HEK293 (cell line): ENCODE data around the gene SELENOW.

Source experiments
- HOXC10 ChIP-seq: sonication (generic); formaldehyde crosslinking; IDR thresholded peaks from 2 replicates; pipeline ENCODE4 v1.8.1; 2023; ENCODE audit warnings: mild to moderate bottlenecking, missing genetic modification reagents
- KLF1 ChIP-seq: fragments of 450-650 bp; formaldehyde crosslinking; IDR thresholded peaks from 2 replicates; pipeline ENCODE4 v1.5.1; 2016; ENCODE audit warnings: missing biosample characterization, missing genetic modification characterization
- PRDM1 ChIP-seq: fragments of 450-650 bp; formaldehyde crosslinking; IDR thresholded peaks from 2 replicates; pipeline ENCODE4; 2016; ENCODE audit warnings: missing biosample characterization, missing genetic modification characterization
- TCF7L2 ChIP-seq: IDR thresholded peaks from 2 replicates; pipeline ENCODE4 v1.6.1; 2011; ENCODE audit warnings: low read depth, mild to moderate bottlenecking, inconsistent platforms, low read length, moderate library complexity, borderline replicate concordance
- ZNF114 ChIP-seq: fragments of 450-650 bp; formaldehyde crosslinking; IDR thresholded peaks from 2 replicates; pipeline ENCODE4 v1.5.0; 2017; ENCODE audit warnings: missing biosample characterization, missing genetic modification characterization
- ZNF138 ChIP-seq: fragments of 450-650 bp; formaldehyde crosslinking; IDR thresholded peaks from 2 replicates; pipeline ENCODE4 v1.5.1; 2016; ENCODE audit warnings: missing biosample characterization, missing genetic modification characterization, borderline replicate concordance
- ZNF146 ChIP-seq: fragments of 450-650 bp; formaldehyde crosslinking; IDR thresholded peaks from 2 replicates; pipeline ENCODE4 v1.5.1; 2016; ENCODE audit warnings: missing biosample characterization, missing genetic modification characterization
- ZNF169 ChIP-seq: fragments of 450-650 bp; formaldehyde crosslinking; IDR thresholded peaks from 2 replicates; pipeline ENCODE4 v1.5.1; 2016; ENCODE audit warnings: missing biosample characterization, missing genetic modification characterization
- ZNF23 ChIP-seq: fragments of 450-650 bp; formaldehyde crosslinking; IDR thresholded peaks from 2 replicates; pipeline ENCODE4 v1.5.1; 2016; ENCODE audit warnings: missing biosample characterization, missing genetic modification characterization, borderline replicate concordance
- ZNF350 ChIP-seq: fragments of 450-650 bp; formaldehyde crosslinking; IDR thresholded peaks from 2 replicates; pipeline ENCODE4 v1.5.0; 2017; ENCODE audit warnings: missing biosample characterization, mild to moderate bottlenecking, missing genetic modification characterization
- ZNF354C ChIP-seq: fragments of 450-650 bp; formaldehyde crosslinking; IDR thresholded peaks from 2 replicates; pipeline ENCODE4 v1.5.1; 2016; ENCODE audit warnings: missing biosample characterization, missing genetic modification characterization, low read depth, borderline replicate concordance
- ZNF600 ChIP-seq: fragments of 450-650 bp; formaldehyde crosslinking; IDR thresholded peaks from 2 replicates; pipeline ENCODE4 v1.5.1; 2016; ENCODE audit warnings: missing biosample characterization, missing genetic modification characterization
- ZNF621 ChIP-seq: fragments of 450-650 bp; formaldehyde crosslinking; IDR thresholded peaks from 2 replicates; pipeline ENCODE4 v1.5.1; 2017; ENCODE audit warnings: missing biosample characterization, missing genetic modification characterization
- ZNF658 ChIP-seq: fragments of 450-650 bp; formaldehyde crosslinking; IDR thresholded peaks from 2 replicates; pipeline ENCODE4; 2016; ENCODE audit warnings: missing biosample characterization, missing genetic modification characterization
- ZNF660 ChIP-seq: fragments of 450-650 bp; IDR thresholded peaks from 2 replicates; pipeline ENCODE4 v1.5.1; 2018; ENCODE audit warnings: missing biosample characterization, mild to moderate bottlenecking, missing genetic modification characterization
- ZNF768 ChIP-seq: fragments of 450-650 bp; formaldehyde crosslinking; IDR thresholded peaks from 2 replicates; pipeline ENCODE4 v1.5.1; 2018; ENCODE audit warnings: missing biosample characterization, mild to moderate bottlenecking, missing genetic modification characterization
- ZNF791 ChIP-seq: fragments of 450-650 bp; formaldehyde crosslinking; IDR thresholded peaks from 2 replicates; pipeline ENCODE4 v1.5.1; 2016; ENCODE audit warnings: missing biosample characterization, missing genetic modification characterization
- TF ChIP-seq, protein P1 (sequence below): fragments of 450-650 bp; formaldehyde crosslinking; IDR thresholded peaks from 2 replicates; pipeline ENCODE4 v1.5.1; 2017; ENCODE audit warnings: missing biosample characterization, missing genetic modification characterization
- TF ChIP-seq, protein P2 (sequence below): fragments of 450-650 bp; formaldehyde crosslinking; IDR thresholded peaks from 2 replicates; pipeline ENCODE4 v1.5.1; 2017; ENCODE audit warnings: missing biosample characterization, missing genetic modification characterization
- TF ChIP-seq, protein P3 (sequence below): fragments of 450-650 bp; IDR thresholded peaks from 2 replicates; pipeline ENCODE4 v1.5.1; 2018; ENCODE audit warnings: missing biosample characterization, missing genetic modification characterization
- TF ChIP-seq, protein P4 (sequence below): fragments of 450-650 bp; formaldehyde crosslinking; IDR thresholded peaks from 2 replicates; pipeline ENCODE4 v1.5.1; 2017; ENCODE audit warnings: missing biosample characterization, mild to moderate bottlenecking, missing genetic modification characterization, moderate library complexity
- TF ChIP-seq, protein P5 (sequence below): fragments of 450-650 bp; formaldehyde crosslinking; IDR thresholded peaks from 2 replicates; pipeline ENCODE4 v1.5.1; 2016; ENCODE audit warnings: missing biosample characterization, missing genetic modification characterization
- TF ChIP-seq, protein P6 (sequence below): fragments of 450-650 bp; formaldehyde crosslinking; IDR thresholded peaks from 2 replicates; pipeline ENCODE4 v1.5.1; 2016; ENCODE audit warnings: missing biosample characterization, missing genetic modification characterization
- TF ChIP-seq, protein P7 (sequence below): fragments of 450-650 bp; formaldehyde crosslinking; IDR thresholded peaks from 2 replicates; pipeline ENCODE4 v1.5.1; 2016; ENCODE audit warnings: missing biosample characterization, missing genetic modification characterization

The SELENOW gene

DNA sequence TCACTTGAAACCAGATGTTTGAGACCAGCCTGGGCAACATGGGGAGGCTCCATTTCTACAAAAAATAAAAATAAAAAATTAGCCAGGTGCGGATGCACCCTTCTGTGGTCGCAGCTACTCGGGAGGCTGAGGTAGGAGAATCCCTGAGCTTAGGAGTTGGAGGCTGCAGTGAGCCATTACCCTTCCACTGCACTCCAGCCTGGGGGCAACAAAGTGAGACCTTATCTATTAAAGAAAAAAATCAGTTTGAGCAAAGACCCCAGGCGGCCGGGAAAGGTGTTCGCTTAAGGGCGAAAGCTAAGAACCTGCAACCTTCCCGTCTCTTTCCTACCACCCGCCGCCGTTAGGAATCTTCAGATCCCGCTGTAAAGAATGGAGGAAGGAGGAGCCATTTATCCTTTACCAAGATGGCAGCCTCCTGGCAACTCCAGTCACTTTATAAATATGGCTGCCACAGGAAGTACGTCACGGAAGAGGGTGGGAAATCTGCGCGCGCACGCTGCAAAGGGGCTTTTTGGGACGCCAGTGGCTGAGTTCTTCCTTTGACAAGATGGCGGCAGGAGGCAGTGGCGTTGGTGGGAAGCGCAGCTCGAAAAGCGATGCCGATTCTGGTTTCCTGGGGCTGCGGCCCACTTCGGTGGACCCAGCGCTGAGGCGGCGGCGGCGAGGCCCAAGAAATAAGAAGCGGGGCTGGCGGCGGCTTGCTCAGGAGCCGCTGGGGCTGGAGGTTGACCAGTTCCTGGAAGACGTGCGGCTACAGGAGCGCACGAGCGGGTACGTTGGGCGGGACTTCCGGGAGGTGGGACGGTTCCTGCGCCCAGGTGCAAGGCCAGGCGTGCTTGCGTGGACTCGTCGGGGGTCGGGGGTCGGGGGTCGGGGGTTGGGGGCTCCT is 33.2 kb upstream of the SELENOW start, which contains the start of gene NOP53 (continued):
- TF ChIP-seq, protein P1, sequence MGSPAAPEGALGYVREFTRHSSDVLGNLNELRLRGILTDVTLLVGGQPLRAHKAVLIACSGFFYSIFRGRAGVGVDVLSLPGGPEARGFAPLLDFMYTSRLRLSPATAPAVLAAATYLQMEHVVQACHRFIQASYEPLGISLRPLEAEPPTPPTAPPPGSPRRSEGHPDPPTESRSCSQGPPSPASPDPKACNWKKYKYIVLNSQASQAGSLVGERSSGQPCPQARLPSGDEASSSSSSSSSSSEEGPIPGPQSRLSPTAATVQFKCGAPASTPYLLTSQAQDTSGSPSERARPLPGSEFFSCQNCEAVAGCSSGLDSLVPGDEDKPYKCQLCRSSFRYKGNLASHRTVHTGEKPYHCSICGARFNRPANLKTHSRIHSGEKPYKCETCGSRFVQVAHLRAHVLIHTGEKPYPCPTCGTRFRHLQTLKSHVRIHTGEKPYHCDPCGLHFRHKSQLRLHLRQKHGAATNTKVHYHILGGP (tag by site-specific recombination) = peak; percentile 74; the same call in 1 of the 2 replicates
- TF ChIP-seq, protein P2, sequence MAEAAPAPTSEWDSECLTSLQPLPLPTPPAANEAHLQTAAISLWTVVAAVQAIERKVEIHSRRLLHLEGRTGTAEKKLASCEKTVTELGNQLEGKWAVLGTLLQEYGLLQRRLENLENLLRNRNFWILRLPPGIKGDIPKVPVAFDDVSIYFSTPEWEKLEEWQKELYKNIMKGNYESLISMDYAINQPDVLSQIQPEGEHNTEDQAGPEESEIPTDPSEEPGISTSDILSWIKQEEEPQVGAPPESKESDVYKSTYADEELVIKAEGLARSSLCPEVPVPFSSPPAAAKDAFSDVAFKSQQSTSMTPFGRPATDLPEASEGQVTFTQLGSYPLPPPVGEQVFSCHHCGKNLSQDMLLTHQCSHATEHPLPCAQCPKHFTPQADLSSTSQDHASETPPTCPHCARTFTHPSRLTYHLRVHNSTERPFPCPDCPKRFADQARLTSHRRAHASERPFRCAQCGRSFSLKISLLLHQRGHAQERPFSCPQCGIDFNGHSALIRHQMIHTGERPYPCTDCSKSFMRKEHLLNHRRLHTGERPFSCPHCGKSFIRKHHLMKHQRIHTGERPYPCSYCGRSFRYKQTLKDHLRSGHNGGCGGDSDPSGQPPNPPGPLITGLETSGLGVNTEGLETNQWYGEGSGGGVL (tag by site-specific recombination) = no peak
- TF ChIP-seq ZNF791 (tag by site-specific recombination) (no peak), ZNF138 (tag by site-specific recombination) (no peak), ZNF660 (tag by site-specific recombination) (peak; percentile 79; the same call in 1 of the 2 replicates), ZNF768 (tag by site-specific recombination) (no peak), ZNF23 (tag by site-specific recombination) (no peak), ZNF658 (tag by site-specific recombination) (no peak), ZNF621 (no peak), KLF1 (tag by site-specific recombination) (0 out of 2 replicates have a peak, but pooled peaks have one; percentile 25), ZNF600 (tag by site-specific recombination) (no peak), ZNF350 (tag by site-specific recombination) (no peak), ZNF354C (tag by site-specific recombination) (no peak), PRDM1 (tag by site-specific recombination) (no peak), ZNF114 (tag by site-specific recombination) (no peak), ZNF146 (tag by site-specific recombination) (no peak), HOXC10 (CRISPR knock-in tag) (no peak), ZNF169 (no peak), TCF7L2 (no peak)
- TF ChIP-seq, protein P3, sequence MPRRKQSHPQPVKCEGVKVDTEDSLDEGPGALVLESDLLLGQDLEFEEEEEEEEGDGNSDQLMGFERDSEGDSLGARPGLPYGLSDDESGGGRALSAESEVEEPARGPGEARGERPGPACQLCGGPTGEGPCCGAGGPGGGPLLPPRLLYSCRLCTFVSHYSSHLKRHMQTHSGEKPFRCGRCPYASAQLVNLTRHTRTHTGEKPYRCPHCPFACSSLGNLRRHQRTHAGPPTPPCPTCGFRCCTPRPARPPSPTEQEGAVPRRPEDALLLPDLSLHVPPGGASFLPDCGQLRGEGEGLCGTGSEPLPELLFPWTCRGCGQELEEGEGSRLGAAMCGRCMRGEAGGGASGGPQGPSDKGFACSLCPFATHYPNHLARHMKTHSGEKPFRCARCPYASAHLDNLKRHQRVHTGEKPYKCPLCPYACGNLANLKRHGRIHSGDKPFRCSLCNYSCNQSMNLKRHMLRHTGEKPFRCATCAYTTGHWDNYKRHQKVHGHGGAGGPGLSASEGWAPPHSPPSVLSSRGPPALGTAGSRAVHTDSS (tag by site-specific recombination) = 0 out of 2 replicates have a peak, but pooled peaks have one; percentile 17
- TF ChIP-seq, protein P4, sequence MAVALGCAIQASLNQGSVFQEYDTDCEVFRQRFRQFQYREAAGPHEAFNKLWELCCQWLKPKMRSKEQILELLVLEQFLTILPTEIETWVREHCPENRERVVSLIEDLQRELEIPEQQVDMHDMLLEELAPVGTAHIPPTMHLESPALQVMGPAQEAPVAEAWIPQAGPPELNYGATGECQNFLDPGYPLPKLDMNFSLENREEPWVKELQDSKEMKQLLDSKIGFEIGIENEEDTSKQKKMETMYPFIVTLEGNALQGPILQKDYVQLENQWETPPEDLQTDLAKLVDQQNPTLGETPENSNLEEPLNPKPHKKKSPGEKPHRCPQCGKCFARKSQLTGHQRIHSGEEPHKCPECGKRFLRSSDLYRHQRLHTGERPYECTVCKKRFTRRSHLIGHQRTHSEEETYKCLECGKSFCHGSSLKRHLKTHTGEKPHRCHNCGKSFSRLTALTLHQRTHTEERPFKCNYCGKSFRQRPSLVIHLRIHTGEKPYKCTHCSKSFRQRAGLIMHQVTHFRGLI = peak; percentile 78; the same call in 1 of the 2 replicates
- TF ChIP-seq, protein P5, sequence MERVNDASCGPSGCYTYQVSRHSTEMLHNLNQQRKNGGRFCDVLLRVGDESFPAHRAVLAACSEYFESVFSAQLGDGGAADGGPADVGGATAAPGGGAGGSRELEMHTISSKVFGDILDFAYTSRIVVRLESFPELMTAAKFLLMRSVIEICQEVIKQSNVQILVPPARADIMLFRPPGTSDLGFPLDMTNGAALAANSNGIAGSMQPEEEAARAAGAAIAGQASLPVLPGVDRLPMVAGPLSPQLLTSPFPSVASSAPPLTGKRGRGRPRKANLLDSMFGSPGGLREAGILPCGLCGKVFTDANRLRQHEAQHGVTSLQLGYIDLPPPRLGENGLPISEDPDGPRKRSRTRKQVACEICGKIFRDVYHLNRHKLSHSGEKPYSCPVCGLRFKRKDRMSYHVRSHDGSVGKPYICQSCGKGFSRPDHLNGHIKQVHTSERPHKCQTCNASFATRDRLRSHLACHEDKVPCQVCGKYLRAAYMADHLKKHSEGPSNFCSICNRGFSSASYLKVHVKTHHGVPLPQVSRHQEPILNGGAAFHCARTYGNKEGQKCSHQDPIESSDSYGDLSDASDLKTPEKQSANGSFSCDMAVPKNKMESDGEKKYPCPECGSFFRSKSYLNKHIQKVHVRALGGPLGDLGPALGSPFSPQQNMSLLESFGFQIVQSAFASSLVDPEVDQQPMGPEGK (tag by site-specific recombination) = no peak
- TF ChIP-seq, protein P6, sequence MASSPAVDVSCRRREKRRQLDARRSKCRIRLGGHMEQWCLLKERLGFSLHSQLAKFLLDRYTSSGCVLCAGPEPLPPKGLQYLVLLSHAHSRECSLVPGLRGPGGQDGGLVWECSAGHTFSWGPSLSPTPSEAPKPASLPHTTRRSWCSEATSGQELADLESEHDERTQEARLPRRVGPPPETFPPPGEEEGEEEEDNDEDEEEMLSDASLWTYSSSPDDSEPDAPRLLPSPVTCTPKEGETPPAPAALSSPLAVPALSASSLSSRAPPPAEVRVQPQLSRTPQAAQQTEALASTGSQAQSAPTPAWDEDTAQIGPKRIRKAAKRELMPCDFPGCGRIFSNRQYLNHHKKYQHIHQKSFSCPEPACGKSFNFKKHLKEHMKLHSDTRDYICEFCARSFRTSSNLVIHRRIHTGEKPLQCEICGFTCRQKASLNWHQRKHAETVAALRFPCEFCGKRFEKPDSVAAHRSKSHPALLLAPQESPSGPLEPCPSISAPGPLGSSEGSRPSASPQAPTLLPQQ (tag by site-specific recombination) = peak; percentile 51; the same call in 1 of the 2 replicates
- TF ChIP-seq, protein P7, sequence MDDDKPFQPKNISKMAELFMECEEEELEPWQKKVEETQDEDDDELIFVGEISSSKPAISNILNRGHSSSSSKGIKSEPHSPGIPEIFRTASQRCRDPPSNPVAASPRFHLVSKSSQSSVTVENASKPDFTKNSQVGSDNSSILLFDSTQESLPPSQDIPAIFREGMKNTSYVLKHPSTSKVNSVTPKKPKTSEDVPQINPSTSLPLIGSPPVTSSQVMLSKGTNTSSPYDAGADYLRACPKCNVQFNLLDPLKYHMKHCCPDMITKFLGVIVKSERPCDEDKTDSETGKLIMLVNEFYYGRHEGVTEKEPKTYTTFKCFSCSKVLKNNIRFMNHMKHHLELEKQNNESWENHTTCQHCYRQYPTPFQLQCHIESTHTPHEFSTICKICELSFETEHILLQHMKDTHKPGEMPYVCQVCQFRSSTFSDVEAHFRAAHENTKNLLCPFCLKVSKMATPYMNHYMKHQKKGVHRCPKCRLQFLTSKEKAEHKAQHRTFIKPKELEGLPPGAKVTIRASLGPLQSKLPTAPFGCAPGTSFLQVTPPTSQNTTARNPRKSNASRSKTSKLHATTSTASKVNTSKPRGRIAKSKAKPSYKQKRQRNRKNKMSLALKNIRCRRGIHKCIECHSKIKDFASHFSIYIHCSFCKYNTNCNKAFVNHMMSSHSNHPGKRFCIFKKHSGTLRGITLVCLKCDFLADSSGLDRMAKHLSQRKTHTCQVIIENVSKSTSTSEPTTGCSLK (tag by site-specific recombination) = no peak
